ENCODE data around the gene PLCE1.
"Not testable (repeated sequence)": the region's sequence is repeated elsewhere in the genome, so short reads cannot be mapped to it uniquely, and the experiment has no call there.

The PLCE1 gene

DNA sequence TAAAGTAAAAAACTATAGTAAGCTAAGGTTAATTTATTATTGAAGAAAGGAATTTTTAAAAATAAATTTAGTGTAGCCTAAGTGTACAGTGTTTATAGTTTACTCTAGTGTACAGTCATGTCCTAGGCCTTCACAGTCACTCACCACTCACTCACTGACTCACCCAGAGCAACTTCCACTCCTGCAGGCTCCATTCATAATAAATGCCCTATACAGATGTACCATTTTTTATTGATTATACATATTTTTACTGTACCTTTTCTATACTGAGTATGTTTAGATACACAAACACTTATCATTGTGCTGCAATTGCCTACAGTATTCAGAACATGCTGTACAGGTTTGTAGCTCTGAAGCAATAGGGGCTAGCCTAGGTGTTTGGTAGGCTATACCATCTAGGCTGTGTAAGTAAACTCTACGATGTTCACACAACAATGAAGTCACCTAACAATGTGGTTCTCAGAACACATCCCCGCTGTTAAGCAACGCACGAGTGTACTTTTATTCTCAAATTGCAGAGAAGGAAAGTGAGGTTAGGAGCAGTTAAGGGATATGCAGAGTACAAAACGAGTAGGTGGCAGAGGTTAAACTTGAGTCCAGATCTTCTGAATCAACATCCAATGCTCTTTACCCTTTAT lies 38.9 kb upstream of the PLCE1 start:
- no peak for DNase-seq
- TF ChIP-seq, protein P1, sequence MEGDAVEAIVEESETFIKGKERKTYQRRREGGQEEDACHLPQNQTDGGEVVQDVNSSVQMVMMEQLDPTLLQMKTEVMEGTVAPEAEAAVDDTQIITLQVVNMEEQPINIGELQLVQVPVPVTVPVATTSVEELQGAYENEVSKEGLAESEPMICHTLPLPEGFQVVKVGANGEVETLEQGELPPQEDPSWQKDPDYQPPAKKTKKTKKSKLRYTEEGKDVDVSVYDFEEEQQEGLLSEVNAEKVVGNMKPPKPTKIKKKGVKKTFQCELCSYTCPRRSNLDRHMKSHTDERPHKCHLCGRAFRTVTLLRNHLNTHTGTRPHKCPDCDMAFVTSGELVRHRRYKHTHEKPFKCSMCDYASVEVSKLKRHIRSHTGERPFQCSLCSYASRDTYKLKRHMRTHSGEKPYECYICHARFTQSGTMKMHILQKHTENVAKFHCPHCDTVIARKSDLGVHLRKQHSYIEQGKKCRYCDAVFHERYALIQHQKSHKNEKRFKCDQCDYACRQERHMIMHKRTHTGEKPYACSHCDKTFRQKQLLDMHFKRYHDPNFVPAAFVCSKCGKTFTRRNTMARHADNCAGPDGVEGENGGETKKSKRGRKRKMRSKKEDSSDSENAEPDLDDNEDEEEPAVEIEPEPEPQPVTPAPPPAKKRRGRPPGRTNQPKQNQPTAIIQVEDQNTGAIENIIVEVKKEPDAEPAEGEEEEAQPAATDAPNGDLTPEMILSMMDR (IDR thresholded peaks at IDR 0.05), result no peak
- H3K4me3 Mint-ChIP-seq, result no peak overlapping the region
- H3K4me1 Mint-ChIP-seq, result no peaks in the 10 kb centered on the region
- peaks cover 6% of the 10 kb centered on the region for H3K27me3 Mint-ChIP-seq (ENCODE audit: low read depth, poor library complexity)
- H3K27ac Mint-ChIP-seq, result no peak overlapping the region
- H3K36me3 Mint-ChIP-seq (ENCODE audit: low read depth), result no peaks in the 10 kb centered on the region
- no peaks in the 10 kb centered on the region for H3K9me3 Mint-ChIP-seq

DNA sequence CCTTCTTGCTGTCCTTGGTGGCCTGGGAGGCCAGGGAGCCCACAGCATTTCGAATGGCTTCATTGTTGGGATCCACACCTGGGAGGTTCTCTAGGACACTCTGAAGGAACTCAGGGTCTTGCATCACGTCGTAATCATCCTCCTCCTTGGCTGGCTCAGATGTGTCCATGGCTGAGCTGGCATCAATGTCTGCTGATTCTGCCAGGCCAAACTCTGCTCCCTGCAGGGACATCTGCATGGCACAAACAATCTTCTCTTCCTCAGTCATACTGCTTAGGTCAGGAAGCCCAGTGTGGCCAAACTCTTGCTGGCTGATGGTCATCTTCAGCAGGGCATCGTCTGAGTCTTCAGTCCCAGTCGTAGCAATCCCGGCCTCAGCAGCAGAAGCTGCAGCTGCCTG lies 34.9 kb upstream of the PLCE1 start:
- H3K4me1 Mint-ChIP-seq, result no peaks in the 10 kb centered on the region
- TF ChIP-seq, protein P1 (IDR thresholded peaks at IDR 0.05), result no peak
- H3K27ac Mint-ChIP-seq, result no peak overlapping the region
- H3K36me3 Mint-ChIP-seq (ENCODE audit: low read depth), result no peaks in the 10 kb centered on the region
- H3K9me3 Mint-ChIP-seq, result no peaks in the 10 kb centered on the region
- peaks cover 3% of the 10 kb centered on the region for H3K27me3 Mint-ChIP-seq (ENCODE audit: low read depth, poor library complexity)
- no peak for DNase-seq
- H3K4me3 Mint-ChIP-seq, result no peak overlapping the region

DNA sequence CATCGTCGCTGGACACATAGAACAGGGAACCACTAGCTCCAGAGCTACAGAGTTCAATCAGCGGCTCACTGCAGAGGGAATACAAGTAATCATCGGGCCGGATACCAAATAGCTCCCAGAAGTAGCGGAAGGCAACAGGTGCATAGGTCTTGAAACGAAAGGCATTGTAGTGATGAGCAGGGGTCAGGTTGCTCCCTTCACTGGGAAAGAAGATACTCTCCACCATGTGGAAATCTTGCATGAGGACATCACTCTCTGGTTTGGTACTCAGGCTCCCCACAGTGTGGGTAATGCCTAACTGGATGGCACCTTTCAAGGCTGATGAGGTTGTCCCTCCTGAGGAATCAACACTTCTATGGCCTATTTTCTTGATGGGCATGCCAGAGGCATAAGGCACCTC lies 32.7 kb upstream of the PLCE1 start:
- H3K4me3 Mint-ChIP-seq; H3K27me3 Mint-ChIP-seq (ENCODE audit: low read depth, poor library complexity); H3K9me3 Mint-ChIP-seq; DNase-seq; H3K27ac Mint-ChIP-seq; H3K36me3 Mint-ChIP-seq (ENCODE audit: low read depth); H3K4me1 Mint-ChIP-seq: not testable (repeated sequence)

GRCh38 chr10:93962973-93963372 lies 30.8 kb upstream of the PLCE1 start:
- no peaks in the 10 kb centered on the region for H3K9me3 Mint-ChIP-seq
- H3K27ac Mint-ChIP-seq, result no peak overlapping the region
- H3K27me3 Mint-ChIP-seq (ENCODE audit: low read depth, poor library complexity), result peaks cover 3% of the 10 kb centered on the region
- H3K4me1 Mint-ChIP-seq, result no peaks in the 10 kb centered on the region
- TF ChIP-seq, protein P1 (IDR thresholded peaks at IDR 0.05), result no peak
- DNase-seq, result no peak
- no peak overlapping the region for H3K4me3 Mint-ChIP-seq
- no peaks in the 10 kb centered on the region for H3K36me3 Mint-ChIP-seq (ENCODE audit: low read depth)

DNA sequence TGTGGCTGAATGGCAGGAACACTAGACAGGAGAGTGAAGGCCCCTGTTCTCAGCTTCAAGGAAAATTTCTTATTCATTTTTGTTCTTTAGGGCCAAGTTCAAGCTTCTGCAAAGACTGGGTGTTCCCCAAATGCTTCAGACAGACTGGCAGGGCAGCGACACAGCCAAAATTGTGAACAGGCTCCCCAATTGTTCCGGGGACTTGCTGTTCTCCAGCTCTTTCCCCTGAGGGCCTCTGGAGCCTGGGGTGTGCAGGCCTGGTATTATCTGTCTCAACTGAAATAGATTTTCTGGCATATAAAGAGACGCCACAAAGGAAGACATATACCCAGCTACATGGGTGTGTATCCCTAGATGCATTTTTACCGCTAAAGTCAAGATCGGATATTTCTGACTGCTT lies 30.3 kb upstream of the PLCE1 start:
- no peaks in the 10 kb centered on the region for H3K4me1 Mint-ChIP-seq
- peaks cover 2% of the 10 kb centered on the region for H3K9me3 Mint-ChIP-seq
- H3K36me3 Mint-ChIP-seq (ENCODE audit: low read depth), result peaks cover under 1% of the 10 kb centered on the region
- DNase-seq, result no peak
- H3K4me3 Mint-ChIP-seq, result no peak overlapping the region
- TF ChIP-seq, protein P1 (IDR thresholded peaks at IDR 0.05), result no peak
- H3K27me3 Mint-ChIP-seq (ENCODE audit: low read depth, poor library complexity), result peaks cover 3% of the 10 kb centered on the region
- no peak overlapping the region for H3K27ac Mint-ChIP-seq

GRCh38 chr10:93965911-93966310 lies 27.8 kb upstream of the PLCE1 start:
- no peak for DNase-seq
- no peak overlapping the region for H3K27ac Mint-ChIP-seq
- peaks cover 2% of the 10 kb centered on the region for H3K27me3 Mint-ChIP-seq (ENCODE audit: low read depth, poor library complexity)
- peaks cover 5% of the 10 kb centered on the region for H3K36me3 Mint-ChIP-seq (ENCODE audit: low read depth)
- TF ChIP-seq, protein P1 (IDR thresholded peaks at IDR 0.05), result no peak
- H3K9me3 Mint-ChIP-seq, result peaks cover 12% of the 10 kb centered on the region
- H3K4me1 Mint-ChIP-seq, result no peaks in the 10 kb centered on the region
- no peak overlapping the region for H3K4me3 Mint-ChIP-seq

Data from nephron progenitor cell (in vitro differentiated cells).